T-cell (primary cell): Measurements from ENCODE around the gene PRR5L. TPM values are rescaled to one million over a fixed set of nuclear protein-coding genes. Genes with fewer than 3 reads are reported as not detected.

Source experiments
- ATAC-seq, 4 experiments: fragments of 200-7000 bp in 3 of 4; fragments of 150-1000 bp in 1 of 4; cut with Tn5 transposase; replicated peaks in 1 of 4; 1 replicate in 3 of 4; 2 replicates in 1 of 4; pipeline ENCODE4 v1.10.0; 2021; ENCODE audit warnings: moderate library complexity in 3 of 4, mild to moderate bottlenecking in 2 of 4, moderate number of reproducible peaks in 1 of 4
- CTCF ChIA-PET, 2 donors: fragments of 300-600 bp; sonication (Branson Sonifier 250); formaldehyde crosslinking; loops; one replicate each; lab custom pipeline; 2022; ENCODE audit warnings: antibody characterized with exemption in 2 of 2; lab: Charles Lee
- POLR2A ChIA-PET, 2 donors: fragments of 300-600 bp; sonication (Branson Sonifier 250); formaldehyde crosslinking; loops; one replicate each; lab custom pipeline; 2022; ENCODE audit warnings: antibody characterized with exemption in 2 of 2; lab: Charles Lee
- DNase-seq, 35 experiments: peaks; one replicate each; pipeline versions ENCODE4 v3.0.0 to v3.0.0-alpha.2; 2013 to 2023
- H3K27ac ChIP-seq: one replicate; pipeline ENCODE4 v1.5.1; 2013; ENCODE audit warnings: low read length
- H3K27me3 ChIP-seq, 2 experiments: replicated peaks in 1 of 2; 1 replicate in 1 of 2; 2 replicates in 1 of 2; pipeline versions ENCODE4 v1.6.1 to v1.7.0; 2013; ENCODE audit warnings: low read length in 1 of 2, mixed read lengths in 1 of 2; ENCODE audit not compliant: control insufficient read depth in 2 of 2, insufficient read depth in 2 of 2; ENCODE audit errors: extremely low read depth in 1 of 2
- H3K36me3 ChIP-seq, 2 donors: 1 replicate in 1 of 2; 2 replicates in 1 of 2; pipeline versions ENCODE4 v1.6.1 to v1.7.0; 2013; ENCODE audit warnings: low read length in 1 of 2; ENCODE audit not compliant: control insufficient read depth in 2 of 2, insufficient read depth in 1 of 2; ENCODE audit errors: extremely low read depth in 1 of 2
- H3K4me1 ChIP-seq, 2 experiments: 1 replicate in 1 of 2; 2 replicates in 1 of 2; pipeline versions ENCODE4 v1.6.1 to v1.7.0; 2013; ENCODE audit warnings: low read length in 2 of 2, mixed read lengths in 1 of 2; ENCODE audit not compliant: insufficient read depth in 2 of 2, control insufficient read depth in 1 of 2; ENCODE audit errors: extremely low read depth in 1 of 2
- H3K4me3 ChIP-seq, 2 donors: 1 replicate in 1 of 2; 2 replicates in 1 of 2; pipeline versions ENCODE4 v1.5.1 to v1.7.0; 2013; ENCODE audit warnings: mild to moderate bottlenecking in 2 of 2, low read length in 1 of 2, moderate library complexity in 1 of 2; ENCODE audit not compliant: control insufficient read depth in 1 of 2; ENCODE audit errors: extremely low read depth in 1 of 2
- H3K9me3 ChIP-seq: 2 replicates; pipeline ENCODE4 v1.7.0; 2013
- H3K27ac Mint-ChIP-seq, 2 donors: one replicate each; pipeline ENCODE4 v1.8.0; 2020 to 2021; ENCODE audit warnings: mild to moderate bottlenecking in 2 of 2, mixed read lengths in 2 of 2
- H3K27me3 Mint-ChIP-seq, 2 donors: one replicate each; pipeline ENCODE4 v1.8.0; 2021 to 2022; ENCODE audit warnings: mixed read lengths in 2 of 2
- H3K36me3 Mint-ChIP-seq: one replicate; pipeline ENCODE4 v1.8.0; 2021; ENCODE audit warnings: mixed read lengths
- H3K4me1 Mint-ChIP-seq, 3 donors: one replicate each; pipeline ENCODE4 v1.8.0; 2020 to 2022; ENCODE audit warnings: mixed read lengths in 3 of 3, mild to moderate bottlenecking in 1 of 3
- H3K4me3 Mint-ChIP-seq, 3 donors: one replicate each; pipeline ENCODE4 v1.8.0; 2020 to 2022; ENCODE audit warnings: mild to moderate bottlenecking in 3 of 3, mixed read lengths in 3 of 3, moderate library complexity in 3 of 3
- H3K9me3 Mint-ChIP-seq, 3 donors: one replicate each; pipeline ENCODE4 v1.8.0; 2020 to 2022; ENCODE audit warnings: mixed read lengths in 3 of 3
- WGBS: methylation state at CpG from one replicate; pipeline ENCODE4 v1.1.5; 2013; ENCODE audit warnings: missing lambda C conversion rate; ENCODE audit not compliant: insufficient coverage; 5-methylcytosine and 5-hydroxymethylcytosine counted together
- total RNA-seq, 35 experiments: library from RNA in 6 of 35; stranded (reverse) in 6 of 35; fragments of 120-200 nt in 1 of 35; gene quantifications; one replicate each; pipeline versions ENCODE4 v1.2.1 to v1.2.4 and lab custom pipeline; 2013 to 2026

PRR5L gene
- total RNA-seq, 5 donors from 2014 or later (not counting 1 experiment from before 2014, with no cell fraction given): 22.3 to 64.0 (median 31.3) TPM

DNA sequence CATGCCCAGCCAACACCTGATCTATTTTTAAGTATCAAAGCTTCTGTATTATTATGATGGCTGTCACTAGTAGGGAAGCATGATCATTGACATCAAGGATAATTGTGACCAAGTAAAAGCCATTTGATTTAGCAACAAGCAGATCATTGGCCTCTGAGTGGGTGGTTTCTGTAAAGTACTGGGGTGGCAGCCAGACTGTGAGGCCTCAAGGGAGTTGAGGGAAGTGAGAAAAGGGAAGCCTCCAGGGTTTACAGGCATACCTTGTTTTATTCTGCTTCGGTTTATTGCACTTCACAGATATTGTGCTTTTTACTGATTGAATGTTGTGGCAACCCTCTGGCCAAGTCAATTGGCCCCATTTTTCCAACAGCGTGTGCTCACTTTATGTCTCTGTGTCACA lies 60.1 kb downstream of the PRR5L start:
- POLR2A ChIA-PET: no interaction called here
- no peak for ATAC-seq
- Mint-ChIP-seq H3K9me3 (no peaks in the 10 kb centered on the region), H3K36me3 (no peaks in the 10 kb centered on the region), H3K4me1 (peaks cover 38 to 82% (median 40%) of the 10 kb centered on the region in 3 donors), H3K27me3 (peaks cover 13 to 23% of the 10 kb centered on the region in 2 donors), H3K27ac (no peak overlapping the region), H3K4me3 (no peak overlapping the region)
- Histone ChIP-seq H3K4me1 (peaks cover 3 to 26% of the 10 kb centered on the region in 2 experiments), H3K27me3 (no peaks in the 10 kb centered on the region), H3K9me3 (no peaks in the 10 kb centered on the region), H3K27ac (no peak overlapping the region), H3K36me3 (no peaks in the 10 kb centered on the region), H3K4me3 (no peak overlapping the region)
- CTCF ChIA-PET: interaction anchor here in 1 of 2 donors (1.3 kb wide), 1 partner anchor 137 kb away, joined by 3 read pairs; no protein-coding TSS in a partner anchor
- DNase-seq: no peak
- 100% methylated on average over 1 of the region's 2 CpGs for WGBS

DNA sequence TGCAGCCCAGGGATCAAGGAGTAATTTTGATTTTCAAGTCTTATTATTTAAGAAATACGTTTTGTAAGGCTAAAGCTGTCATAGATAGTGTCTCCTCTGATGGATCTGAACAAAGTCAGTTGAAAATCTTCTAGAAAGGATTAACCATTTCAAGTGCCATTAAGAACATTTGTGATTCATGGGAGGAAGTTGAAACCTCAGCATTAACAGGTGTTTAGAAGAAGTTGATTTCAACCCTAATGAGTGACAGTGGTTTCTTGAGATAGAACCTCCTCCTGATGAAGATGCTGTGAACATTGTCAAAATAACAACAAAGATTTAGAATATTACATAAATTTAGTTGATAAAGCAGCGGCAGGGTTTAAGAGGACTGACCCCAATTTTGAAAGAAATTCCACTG lies 61.7 kb downstream of the PRR5L start:
- Mint-ChIP-seq H3K9me3 (no peaks in the 10 kb centered on the region), H3K4me1 (peaks cover 37 to 83% (median 42%) of the 10 kb centered on the region in 3 donors), H3K27ac (peak overlapping the region in 1 of 2 donors; percentile 27), H3K4me3 (no peak overlapping the region), H3K36me3 (no peaks in the 10 kb centered on the region), H3K27me3 (peaks cover 14 to 27% of the 10 kb centered on the region in 2 donors)
- ChIA-PET CTCF (interaction anchor here in 1 of 2 donors (0.6 to 1.7 kb wide), 3 partner anchors 18 to 66 kb away, joined by 3 to 7 read pairs (median 4); no protein-coding TSS in a partner anchor), POLR2A (no interaction called here)
- H3K36me3 ChIP-seq: no peaks in the 10 kb centered on the region
- no peak overlapping the region for H3K27ac ChIP-seq
- no peaks in the 10 kb centered on the region for H3K27me3 ChIP-seq
- no peak overlapping the region for H3K4me3 ChIP-seq
- peaks cover 0 to 23% of the 10 kb centered on the region in 2 experiments for H3K4me1 ChIP-seq
- DNase-seq: no peak
- no peak for ATAC-seq
- WGBS: no CpG with 5 or more reads among the region's 2 CpGs
- H3K9me3 ChIP-seq: no peaks in the 10 kb centered on the region

DNA sequence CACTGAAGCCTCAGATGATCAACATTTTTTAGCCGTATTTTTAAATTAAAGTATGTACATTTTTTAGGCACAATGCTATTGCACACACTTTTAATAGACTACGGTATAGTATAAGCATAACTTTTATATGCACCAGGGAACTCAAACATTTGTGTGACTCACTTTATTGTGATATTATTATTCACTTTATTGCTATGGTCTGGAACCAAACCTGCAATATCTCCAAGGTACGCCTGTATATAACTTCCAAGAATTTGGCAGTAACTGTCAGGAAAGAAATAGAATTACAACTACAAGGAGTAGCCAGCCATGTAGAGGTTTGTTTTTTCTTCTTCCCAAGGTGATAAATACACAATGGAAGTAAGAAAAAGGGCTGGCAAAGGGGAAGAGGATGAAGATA lies 62.3 kb downstream of the PRR5L start:
- Histone ChIP-seq H3K4me1 (peaks cover 0 to 28% of the 10 kb centered on the region in 2 experiments), H3K27me3 (no peaks in the 10 kb centered on the region), H3K4me3 (no peak overlapping the region), H3K36me3 (no peaks in the 10 kb centered on the region), H3K9me3 (no peaks in the 10 kb centered on the region), H3K27ac (no peak overlapping the region)
- H3K27ac Mint-ChIP-seq: peak overlapping the region in 1 of 2 donors; percentile 5
- H3K4me3 Mint-ChIP-seq: no peak overlapping the region
- ATAC-seq (no peak), DNase-seq (no peak)
- WGBS: no CpG with 5 or more reads among the region's 3 CpGs
- peaks cover 10 to 27% of the 10 kb centered on the region in 2 donors for H3K27me3 Mint-ChIP-seq
- H3K4me1 Mint-ChIP-seq: peaks cover 31 to 83% (median 42%) of the 10 kb centered on the region in 3 donors
- ChIA-PET POLR2A (no interaction called here), CTCF (no interaction called here)
- no peaks in the 10 kb centered on the region for H3K36me3 Mint-ChIP-seq
- no peaks in the 10 kb centered on the region for H3K9me3 Mint-ChIP-seq

DNA sequence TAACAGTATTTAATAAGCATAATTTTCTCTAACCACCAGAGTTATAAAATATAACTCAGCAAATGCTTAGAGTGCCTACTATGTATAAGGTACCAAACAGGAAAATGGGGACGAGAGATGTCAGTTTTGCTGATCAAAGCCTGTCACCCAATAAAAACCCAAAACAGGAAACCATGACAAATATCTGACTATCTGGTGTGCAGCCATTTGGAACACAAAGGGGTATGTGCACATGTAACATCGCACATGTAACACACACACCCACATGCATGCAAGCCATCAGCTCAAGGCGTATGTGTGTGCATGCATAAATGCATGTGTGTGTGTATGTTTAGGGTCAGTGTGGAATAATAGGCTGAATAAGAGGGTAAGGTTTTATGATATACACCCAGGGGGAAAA lies 64.2 kb downstream of the PRR5L start:
- Histone ChIP-seq H3K27ac (peak overlapping the region; percentile 14), H3K36me3 (no peaks in the 10 kb centered on the region), H3K9me3 (no peaks in the 10 kb centered on the region), H3K4me1 (peaks cover 0 to 22% of the 10 kb centered on the region in 2 experiments), H3K27me3 (no peaks in the 10 kb centered on the region), H3K4me3 (no peak overlapping the region)
- POLR2A ChIA-PET: interaction anchor here in 1 of 2 donors (0.6 kb wide), 1 partner anchor 13 kb away, joined by 4 read pairs; no protein-coding TSS in a partner anchor
- DNase-seq (peak in 1 of 35 experiments; percentile 19), ATAC-seq (peak in 3 of 4 experiments; percentile 41 to 67 (median 53))
- CTCF ChIA-PET: interaction anchor here in 1 of 2 donors (1.1 to 1.4 kb wide), 2 partner anchors 119 to 142 kb away, joined by 3 read pairs; no protein-coding TSS in a partner anchor
- Mint-ChIP-seq H3K27ac (peak overlapping the region; percentile 60 to 74), H3K4me3 (peak overlapping the region; percentile 2 to 26 (median 15)), H3K36me3 (no peaks in the 10 kb centered on the region), H3K27me3 (peaks cover 8 to 24% of the 10 kb centered on the region in 2 donors), H3K4me1 (peaks cover 24 to 79% (median 33%) of the 10 kb centered on the region in 3 donors), H3K9me3 (no peaks in the 10 kb centered on the region)
- no CpG with 5 or more reads among the region's 3 CpGs for WGBS

DNA sequence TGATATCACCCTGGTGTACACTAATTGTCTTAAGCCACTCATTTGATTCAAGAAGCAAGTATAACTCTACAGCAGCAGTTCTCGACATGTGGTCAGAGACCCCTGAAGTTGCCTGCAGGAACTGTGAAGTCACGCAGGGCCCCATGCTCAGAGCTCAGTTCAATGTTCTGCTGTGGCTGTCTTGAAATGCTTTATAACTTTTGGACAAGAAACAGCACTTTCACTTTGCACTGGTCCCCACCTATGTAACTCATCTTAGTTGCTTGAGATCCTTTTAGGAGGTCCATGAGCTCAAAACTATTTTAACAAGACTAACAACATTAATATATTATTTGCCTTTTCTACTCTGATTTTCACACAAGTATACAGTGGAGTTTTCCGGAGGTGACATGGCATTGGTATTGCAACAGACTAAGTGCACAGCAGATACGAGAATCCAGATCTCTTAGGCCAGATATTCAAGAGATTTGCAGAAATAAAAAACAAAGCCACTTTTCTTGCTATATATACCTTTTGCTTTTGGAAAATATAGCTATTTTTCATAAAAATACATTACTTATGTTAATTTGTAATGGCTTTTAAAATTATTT lies 64.8 kb downstream of the PRR5L start:
- DNase-seq (peak in 1 of 35 experiments; percentile 19), ATAC-seq (peak in 3 of 4 experiments; percentile 17 to 46 (median 34))
- Mint-ChIP-seq H3K4me1 (peaks cover 24 to 79% (median 33%) of the 10 kb centered on the region in 3 donors), H3K27me3 (peaks cover 8 to 22% of the 10 kb centered on the region in 2 donors), H3K9me3 (no peaks in the 10 kb centered on the region), H3K27ac (peak overlapping the region; percentile 60 to 74), H3K4me3 (peak overlapping the region; percentile 2 to 44 (median 15)), H3K36me3 (no peaks in the 10 kb centered on the region)
- POLR2A ChIA-PET: interaction anchor here in 1 of 2 donors (0.6 kb wide), 1 partner anchor 12 kb away, joined by 4 read pairs; no protein-coding TSS in a partner anchor
- CTCF ChIA-PET: interaction anchor here in 1 of 2 donors (1.0 to 1.4 kb wide), 4 partner anchors 20 to 141 kb away, joined by 3 read pairs; no protein-coding TSS in a partner anchor
- Histone ChIP-seq H3K4me1 (peaks cover 0 to 22% of the 10 kb centered on the region in 2 experiments), H3K27ac (no peak overlapping the region), H3K4me3 (no peak overlapping the region), H3K27me3 (no peaks in the 10 kb centered on the region), H3K36me3 (no peaks in the 10 kb centered on the region), H3K9me3 (no peaks in the 10 kb centered on the region)
- 21% methylated on average over 2 of the region's 4 CpGs for WGBS

DNA sequence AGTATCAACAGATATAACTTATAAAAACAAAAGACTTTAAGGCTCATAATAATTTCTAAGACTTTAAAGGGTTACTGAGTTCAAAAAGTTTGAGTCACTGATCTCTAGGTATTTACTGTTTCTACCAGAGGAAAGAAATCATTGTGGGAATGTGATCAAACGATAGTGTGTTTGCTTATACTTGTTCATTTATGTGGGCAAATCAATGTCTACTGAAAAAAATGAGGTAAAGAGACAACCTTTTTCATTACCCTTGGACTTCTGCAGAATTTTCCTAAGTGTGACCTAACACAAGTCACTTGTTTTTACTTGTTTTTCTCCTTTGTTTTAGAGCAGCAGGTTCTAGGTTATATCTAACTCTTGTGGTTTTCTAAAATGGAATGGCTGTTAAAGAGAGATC lies 65.4 kb downstream of the PRR5L start:
- H3K4me1 ChIP-seq: peaks cover 0 to 22% of the 10 kb centered on the region in 2 experiments
- ChIA-PET POLR2A (no interaction called here), CTCF (interaction anchor here in 1 of 2 donors (1.0 to 1.4 kb wide), 4 partner anchors 19 to 140 kb away, joined by 3 read pairs; no protein-coding TSS in a partner anchor)
- no peaks in the 10 kb centered on the region for H3K9me3 ChIP-seq
- ATAC-seq: no peak
- Mint-ChIP-seq H3K9me3 (no peaks in the 10 kb centered on the region), H3K4me3 (peak overlapping the region; percentile 44 to 63 (median 50)), H3K36me3 (no peaks in the 10 kb centered on the region), H3K27ac (peak overlapping the region; percentile 50 to 77), H3K4me1 (peaks cover 24 to 74% (median 33%) of the 10 kb centered on the region in 3 donors), H3K27me3 (peaks cover 8 to 19% of the 10 kb centered on the region in 2 donors)
- DNase-seq: no peak
- H3K4me3 ChIP-seq: no peak overlapping the region
- H3K27ac ChIP-seq: peak overlapping the region; percentile 4
- no peaks in the 10 kb centered on the region for H3K27me3 ChIP-seq
- H3K36me3 ChIP-seq: no peaks in the 10 kb centered on the region
- WGBS: no CpG with 5 or more reads among the region's 1 CpG
